ENCODE measurements around the gene DYNAP.

DYNAP gene, protein sequence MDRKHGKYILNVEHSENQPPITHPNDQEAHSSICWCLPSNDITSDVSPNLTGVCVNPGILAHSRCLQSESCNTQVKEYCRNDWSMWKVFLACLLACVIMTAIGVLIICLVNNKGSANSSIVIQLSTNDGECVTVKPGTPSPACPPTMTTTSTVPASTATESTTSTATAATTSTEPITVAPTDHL

DNA sequence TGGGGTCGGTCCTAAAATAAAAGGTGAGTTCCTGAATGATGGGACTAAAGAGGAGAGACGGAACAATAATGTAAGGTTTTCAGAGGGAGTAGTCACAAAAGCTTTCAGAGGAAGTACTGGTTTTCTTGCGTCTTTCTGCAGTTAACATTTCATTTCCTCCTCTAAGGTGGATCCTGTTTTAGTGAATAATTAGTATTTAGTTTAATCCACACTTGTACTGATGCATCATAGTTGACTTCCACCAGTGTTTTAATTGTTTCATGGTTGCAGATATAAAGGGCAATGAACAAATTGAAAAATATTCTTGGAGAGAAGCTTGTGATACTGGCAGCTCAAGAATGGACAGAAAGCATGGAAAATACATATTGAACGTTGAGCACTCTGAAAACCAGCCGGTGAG, at the start of gene DYNAP:
Gene DYNAP (plus strand): TSS at position 301 of the 400 bp plus-strand sequence. CDS start 38 bp downstream, at position 339.
- no peak for DNase-seq (ENCODE audit: low read depth in 3 of 3)

DNA sequence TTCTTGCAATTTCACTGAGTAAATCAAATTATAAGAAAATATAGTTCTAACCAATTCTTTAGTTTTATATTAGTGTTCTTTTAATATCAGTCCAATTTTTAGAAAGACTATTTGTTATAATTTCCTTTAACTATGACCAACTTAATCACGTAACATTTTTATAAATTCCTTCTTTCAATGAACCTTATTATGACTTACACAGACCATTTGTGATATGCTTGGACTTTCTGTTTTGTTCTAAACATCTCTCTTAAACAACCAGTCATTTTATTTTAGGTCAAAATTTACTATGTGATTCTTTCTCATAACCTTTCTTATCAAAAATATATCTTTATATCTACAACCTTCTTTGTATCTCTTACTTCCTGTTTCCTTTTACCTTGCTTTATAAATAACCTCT, 39.5 kb upstream of the DYNAP start:
- no peak for DNase-seq (ENCODE audit: low read depth in 3 of 3)

DNA sequence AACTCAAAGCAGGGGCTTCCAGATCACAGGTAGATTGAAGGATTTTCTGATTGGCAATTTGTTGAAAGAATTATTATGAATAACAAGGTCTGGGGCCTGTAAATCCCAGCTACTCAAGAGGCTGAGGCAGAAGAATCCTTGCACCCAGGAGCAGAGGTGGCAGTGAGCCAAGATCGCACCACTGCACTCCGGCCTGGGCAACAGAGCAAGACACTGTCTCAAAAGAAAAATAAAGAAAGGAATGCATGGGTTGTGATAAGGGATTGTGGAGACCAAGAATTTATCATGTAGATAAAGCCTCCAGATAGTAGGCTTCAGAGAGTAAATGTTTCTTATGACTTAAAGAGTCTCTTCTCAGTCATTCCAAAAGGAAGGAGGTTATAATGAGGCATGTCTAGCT, 35.8 kb upstream of the DYNAP start:
- DNase-seq (ENCODE audit: low read depth in 3 of 3) = no peak

DNA sequence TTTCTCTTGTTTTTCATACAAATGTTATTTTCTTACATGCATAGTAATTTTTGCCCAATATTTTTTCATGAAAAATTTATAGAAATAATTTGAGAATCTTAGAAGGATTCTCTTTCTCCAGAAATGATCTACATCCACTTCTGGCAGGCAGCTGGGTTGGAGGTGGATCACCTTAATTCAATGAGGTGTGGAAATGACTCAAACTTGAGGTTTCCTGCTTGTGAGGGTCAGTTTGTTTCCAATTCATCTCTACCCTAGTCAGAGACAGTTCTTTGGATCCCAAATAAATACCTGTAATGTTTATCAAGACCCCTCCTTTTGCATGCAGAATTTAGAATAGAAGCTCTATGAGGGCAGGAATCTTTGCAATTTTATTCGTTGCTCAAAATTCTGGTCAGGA, 35.0 kb upstream of the DYNAP start:
- DNase-seq (ENCODE audit: low read depth in 3 of 3) = no peak

DNA sequence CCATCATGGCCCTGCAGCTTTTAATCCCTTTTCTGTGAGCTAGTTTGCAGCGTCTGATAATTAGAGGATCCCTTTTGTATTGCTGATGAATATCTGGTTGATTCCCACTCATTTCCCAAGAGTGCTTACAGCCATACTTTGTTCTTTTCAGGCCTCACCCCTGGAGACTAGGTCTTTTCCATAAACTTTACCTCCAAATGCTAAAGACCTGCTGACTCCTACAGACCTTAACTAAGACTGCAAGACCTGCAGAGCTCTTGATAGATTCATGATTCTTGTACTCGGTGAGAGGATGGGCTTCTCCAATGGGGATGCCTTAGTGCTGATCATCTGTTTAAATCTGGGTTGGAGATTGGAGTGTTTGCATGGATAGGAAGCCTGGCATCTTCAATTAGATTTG, 33.1 kb upstream of the DYNAP start:
- DNase-seq (ENCODE audit: low read depth in 3 of 3) = no peak

DNA sequence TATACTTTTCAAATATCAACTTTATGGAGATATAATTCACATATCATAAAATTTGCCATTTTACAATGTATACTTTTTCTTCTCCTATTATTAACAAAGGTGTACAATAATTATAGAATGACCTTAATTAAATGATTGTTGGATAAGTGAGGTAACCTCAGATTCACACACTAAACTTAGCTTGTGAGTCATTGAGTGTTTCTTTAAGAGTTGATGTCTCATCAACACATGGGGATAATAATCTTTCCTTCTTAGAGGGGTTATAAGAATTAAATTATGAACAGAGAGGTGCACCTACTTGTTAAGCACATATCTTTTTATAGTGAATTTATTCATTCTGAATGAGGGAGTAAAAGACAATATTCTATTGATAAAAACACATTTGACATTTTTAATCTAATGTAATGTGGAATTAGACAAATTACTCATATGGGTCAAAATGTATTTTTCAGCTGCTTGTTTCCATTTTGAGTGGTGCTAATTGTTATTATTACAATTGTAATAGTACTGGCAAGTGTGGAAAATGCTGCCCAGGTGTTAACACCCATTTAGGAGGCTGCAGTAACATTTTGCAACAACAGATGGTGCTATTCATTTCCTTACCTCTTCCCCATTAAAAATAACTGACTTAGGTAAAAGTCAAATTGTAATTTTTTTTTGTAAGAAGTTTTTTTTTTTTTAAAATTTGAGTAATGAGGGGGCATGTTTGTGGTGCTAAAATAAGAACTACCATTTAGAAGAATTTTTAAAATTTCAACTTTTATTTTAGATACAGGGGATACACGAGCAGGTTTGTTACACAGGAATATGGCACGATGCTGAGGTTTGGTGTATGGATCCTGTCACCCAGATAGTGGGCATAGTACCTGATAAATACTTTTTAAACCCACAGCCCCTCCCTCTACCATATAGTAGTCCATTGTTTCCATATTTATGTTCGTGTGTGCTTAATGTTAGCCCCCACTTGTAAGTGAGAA, 32.1 kb upstream of the DYNAP start:
- DNase-seq (ENCODE audit: low read depth in 3 of 3) = no peak

DNA sequence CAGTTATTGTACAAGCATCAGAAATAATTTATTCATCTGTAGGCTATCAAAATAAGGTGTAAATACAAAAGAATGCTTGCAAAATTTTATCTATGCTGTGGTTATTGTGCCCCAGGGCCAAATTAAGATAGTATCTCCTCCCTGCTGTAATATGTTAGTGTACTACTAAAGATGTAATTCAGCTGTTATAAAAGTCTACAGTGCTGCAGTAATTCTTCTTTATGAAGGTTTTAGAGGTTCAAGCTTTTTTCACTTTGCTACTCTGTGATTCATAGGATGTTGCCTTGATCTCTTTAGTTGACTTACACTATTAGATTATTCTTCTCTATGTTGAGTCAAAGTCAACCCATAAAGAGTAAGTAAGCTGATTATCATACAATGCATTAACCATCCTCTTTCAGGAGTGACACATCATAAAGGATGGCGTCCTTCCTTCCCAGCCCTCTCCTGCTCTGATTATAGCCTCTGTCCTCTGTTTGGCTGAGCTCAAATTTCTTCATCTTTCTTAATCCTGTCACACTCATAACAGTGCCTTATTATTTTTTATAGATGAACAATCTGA, 29.3 kb upstream of the DYNAP start:
- no peak for DNase-seq (ENCODE audit: low read depth in 3 of 3)

DNA sequence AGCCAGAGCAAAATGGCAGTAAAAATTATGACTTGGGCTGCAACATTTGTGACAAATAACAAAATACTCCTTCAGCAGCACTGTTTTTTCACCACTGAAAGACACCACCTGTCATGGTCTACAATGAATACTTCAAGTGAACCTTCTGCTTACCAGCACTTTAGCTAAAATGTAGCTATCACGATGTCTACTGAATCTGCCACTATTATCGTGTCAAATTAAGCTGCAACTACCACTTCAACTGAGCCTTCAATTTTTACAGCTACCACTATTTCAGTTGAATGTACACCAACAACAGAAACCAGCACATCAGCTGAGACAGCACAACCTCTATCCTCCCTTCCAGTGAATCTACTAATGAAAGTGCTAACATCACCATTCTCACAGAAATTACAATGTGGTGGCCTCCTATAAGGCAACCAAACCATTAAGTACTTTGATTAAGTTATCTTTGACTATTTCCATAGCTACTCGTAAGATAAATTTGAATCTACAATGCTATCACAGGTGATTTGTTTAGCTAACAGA, 10.8 kb upstream of the DYNAP start:
- no peak for DNase-seq (ENCODE audit: low read depth in 3 of 3)

DNA sequence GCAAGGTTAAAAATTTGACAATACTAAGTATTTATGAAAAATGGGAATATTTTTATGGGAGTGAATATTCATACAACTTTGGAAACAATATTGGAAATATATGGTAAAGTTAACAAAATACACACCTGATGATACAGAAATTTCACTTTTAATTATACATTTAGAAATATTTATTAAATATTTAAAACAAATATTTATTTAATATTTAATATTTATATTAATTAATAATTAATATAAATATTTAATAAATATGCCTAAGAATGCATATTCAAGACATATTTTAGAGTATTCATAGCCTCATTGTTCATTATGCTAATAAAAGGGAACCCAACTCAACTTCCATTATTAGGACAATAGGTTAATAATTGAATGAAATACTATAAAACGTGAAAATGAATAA, 7.0 kb upstream of the DYNAP start:
- DNase-seq (ENCODE audit: low read depth in 3 of 3) = no peak

DNA sequence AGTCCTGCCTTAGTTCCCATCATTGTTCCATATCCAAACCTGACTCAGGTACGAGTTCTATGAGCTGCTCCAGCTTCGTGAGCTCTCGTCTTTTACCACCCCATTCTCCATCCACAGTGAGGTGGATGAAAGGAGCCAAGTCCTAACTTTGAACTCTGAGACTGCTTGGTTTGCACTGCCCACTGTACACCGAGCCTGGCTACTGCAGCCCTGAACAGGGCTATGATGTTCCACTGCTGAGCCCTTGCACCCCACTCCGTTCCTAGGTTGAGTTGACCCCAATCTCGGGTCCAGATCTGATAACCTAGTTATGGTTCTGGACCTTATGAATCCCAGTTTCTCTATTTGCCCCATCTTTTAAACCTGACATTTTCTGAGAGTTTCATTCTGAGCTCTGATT, 5.3 kb upstream of the DYNAP start:
- no peak for DNase-seq (ENCODE audit: low read depth in 3 of 3)

DNA sequence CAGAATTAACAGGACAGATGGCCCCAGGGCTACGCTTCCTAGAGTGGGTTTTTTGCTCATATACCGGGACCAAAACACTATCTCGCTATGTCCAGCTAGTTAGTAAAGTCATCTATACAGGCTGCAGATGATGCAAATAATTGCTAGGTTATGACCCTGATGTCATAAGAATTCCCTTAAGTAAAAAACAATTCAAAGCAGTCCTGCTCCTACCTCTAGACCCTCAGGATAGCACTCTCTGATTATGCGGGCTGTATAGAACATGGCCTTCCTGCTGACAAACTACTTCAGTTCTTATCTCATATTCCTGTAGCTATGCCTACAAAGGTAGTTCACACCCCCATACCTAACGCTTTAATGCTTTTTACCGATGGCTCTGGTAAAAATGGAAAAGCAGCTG, 13.2 kb downstream of the DYNAP start:
- no peak for DNase-seq (ENCODE audit: low read depth in 3 of 3)

DNA sequence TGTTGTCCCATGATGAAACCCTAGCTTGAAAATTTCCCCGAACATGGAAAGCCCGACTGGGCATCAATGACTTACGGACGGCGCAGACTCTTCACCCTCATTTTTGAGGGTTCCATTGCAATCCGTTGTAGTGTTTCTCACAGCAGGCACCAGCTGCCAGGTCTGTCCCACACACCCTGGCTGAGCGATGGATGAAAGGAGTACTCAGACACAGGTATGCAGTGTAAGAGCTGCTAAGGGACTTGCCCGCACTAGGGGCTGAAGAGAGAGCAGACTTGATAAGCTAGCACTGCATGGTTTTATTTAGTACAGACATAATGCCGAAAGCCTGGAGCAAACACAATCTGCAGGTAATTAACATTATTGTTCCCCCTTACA, 15.8 kb downstream of the DYNAP start:
- no peak for DNase-seq (ENCODE audit: low read depth in 3 of 3)

DNA sequence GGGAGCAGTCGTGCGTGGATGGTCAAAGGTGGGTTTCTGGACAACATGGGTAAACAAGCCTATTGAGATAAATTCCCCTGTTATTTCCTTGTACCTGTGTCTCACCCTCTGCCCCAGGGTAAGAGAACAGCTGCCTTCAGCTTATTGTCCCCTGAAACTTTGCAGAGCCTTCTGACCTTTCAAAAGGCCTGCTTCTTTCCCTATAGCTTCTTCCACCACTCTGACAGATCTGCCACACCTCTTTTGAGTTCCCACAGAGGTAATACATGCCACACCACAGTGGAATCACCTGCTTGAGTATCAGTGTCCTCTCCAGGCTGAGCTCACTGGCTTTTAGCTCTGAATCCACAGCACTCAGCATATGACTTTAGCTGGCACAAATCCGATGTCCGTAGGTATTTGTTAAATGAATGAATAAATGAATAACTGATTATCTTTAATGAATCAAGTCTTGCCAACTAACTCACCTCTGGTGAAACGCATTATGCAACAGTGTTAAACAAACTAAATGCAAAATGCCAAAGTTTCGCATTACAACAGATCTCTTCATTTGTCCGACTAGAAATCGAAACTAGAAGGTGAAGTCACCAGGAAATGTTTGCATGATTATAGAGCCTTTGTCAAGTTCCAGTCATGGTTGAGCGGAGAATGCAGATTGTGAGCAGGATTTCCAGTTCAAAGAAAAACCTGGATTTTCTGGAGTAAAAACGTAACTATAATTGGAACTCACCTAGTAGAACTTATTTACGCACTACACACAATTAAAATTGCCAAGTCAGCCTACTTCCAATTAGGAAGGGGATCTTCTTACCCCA, 16.4 kb downstream of the DYNAP start:
- DNase-seq (ENCODE audit: low read depth in 3 of 3) = no peak

DNA sequence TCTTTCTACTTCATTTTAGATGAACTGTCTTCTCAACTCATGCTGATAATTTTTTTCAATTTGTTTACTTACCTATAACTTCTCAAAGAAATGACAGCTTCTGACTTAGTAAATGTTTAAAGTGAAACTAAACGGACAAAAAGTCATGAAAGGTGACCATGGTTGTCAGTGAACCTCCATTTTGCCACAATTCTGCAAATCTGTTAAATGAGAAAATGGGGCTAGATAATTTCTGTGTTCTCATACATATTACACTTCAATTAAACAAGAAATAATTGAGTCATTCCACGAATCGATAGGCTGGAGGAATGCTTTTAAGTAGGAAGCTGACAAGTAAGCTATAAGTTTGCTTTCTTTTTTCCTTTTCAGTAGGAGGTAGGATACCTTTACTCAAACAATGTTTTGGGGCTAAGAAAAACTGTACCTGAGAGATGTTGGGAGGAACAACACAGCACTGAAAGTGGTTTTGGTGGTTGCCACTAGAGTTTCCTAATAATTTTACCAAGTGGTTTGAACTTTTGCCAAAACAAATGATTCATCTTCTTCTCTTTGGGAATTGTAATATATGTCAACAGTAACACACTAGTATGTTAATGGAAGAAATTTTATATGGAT, 17.1 kb downstream of the DYNAP start:
- no peak for DNase-seq (ENCODE audit: low read depth in 3 of 3)

DNA sequence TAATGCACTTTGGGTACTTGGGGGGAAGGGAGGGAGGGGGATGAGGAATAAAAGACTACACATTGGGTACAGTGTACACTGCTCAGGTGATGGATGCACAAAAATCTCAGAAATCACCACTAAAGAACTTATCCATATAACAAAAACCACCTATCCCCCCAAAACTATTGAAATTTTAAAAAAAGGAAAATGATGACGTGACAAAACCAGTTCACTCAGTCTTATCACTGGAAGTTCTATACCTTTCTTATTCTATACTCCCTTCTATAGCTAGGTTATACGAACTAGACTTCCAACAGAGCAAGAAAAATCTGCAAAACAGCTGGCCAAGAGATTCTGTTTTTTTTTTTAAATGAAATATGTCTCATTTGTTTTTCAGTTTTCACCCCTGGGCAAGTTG, 20.8 kb downstream of the DYNAP start:
- DNase-seq (ENCODE audit: low read depth in 3 of 3) = no peak

DNA sequence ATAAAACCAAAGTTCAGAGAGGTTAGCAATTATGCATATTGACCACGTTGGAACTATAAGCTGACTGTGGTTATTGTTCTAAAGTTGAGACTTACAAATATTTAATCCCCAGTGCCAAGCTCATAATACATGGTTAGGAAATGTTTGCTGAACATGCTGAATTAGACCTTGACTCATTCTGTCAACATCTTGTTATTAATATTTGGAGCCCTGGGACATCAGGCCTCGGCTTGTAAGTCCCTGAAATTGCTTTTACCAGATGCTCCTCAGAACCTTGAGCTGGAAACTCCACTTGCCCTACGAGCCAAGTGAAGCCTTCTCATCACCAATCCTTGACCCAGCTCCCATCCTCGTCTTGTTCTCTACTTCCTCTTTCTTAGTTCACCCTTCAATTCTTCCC, 21.2 kb downstream of the DYNAP start:
- DNase-seq (ENCODE audit: low read depth in 3 of 3) = no peak

DNA sequence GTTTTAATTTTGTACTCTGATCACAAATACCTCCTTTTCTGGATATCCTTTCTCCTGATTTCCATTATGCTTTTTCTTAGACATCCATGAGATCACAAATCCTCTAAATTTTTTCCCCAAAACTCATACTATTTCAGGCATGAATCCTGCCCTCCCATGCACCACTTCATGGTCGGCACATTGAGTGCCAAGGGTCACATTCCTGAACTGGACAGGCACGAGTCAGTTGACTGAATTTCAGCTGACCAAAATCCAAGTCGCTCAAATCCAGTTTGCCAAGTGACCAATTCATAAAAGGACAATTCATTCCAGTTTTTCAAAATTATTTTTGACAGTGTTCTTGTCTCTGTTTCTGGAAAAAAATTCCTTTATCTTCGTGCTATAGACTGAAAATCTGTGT, 22.1 kb downstream of the DYNAP start:
- no peak for DNase-seq (ENCODE audit: low read depth in 3 of 3)

DNA sequence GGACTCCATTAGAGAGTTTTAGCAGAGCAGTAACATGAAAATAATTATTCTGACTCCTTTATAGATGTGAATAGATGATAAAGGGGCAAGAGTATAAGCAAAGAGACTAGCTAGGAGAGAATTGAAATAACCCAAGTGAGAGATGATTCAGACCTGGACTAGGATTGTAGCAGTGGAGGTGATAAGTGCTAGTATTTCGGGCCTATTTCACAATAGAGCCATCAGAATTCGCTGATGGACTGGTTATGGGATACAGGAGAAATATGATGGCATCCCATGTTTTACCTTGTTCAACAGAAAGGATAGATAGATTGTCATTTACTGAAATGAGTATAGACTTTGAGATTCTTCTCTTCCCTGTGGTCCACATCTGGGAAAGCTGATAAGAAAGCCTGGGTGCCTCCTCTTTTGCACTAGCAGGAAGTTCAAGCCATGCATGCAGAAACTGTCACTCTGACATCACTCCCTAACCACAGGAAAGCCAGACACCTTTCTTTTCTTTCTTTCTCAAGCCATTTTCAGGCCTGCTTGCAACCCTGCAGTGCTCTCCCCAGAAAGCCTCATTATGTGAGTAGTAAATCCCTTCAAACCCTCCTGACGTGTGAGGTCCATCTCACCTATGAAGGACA, 25.3 kb downstream of the DYNAP start:
- no peak for DNase-seq (ENCODE audit: low read depth in 3 of 3)

DNA sequence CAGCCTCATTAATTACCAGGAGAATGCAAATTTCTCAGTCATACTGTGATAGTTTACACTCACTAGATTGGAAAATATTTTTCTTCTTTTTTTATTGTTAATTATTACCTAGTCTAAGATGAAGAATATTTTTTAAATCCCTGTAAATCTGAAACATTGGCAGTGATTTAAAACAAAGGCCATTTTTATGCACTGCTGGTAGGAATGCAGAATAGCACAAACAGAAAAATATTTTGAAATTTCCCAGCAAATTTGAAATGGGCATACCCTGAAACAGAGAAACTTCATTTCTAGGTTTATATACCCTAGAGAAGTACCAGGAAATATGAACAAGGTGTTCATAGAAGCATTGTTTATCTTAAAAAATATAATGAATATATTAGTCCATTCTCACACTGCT, 31.0 kb downstream of the DYNAP start:
- no peak for DNase-seq (ENCODE audit: low read depth in 3 of 3)

DNA sequence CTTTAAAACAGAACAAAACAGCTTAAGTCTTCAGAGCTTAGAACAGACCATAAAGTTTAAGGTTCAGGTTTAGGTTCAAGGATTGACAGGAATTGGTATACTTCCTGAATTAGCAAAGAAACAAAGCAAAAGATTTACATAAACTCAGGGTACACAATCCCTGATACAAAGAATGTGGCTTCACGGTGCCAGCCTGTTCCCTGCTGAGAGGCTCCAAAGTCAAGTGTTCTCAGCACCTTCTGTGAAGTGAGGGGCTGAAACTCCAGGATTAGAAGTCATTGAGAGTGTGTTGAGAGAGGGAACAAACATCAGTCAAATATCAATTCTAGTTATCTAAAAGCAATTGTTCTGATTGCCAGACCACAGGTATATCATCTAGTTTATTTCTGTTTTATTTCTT, 35.7 kb downstream of the DYNAP start:
- DNase-seq (ENCODE audit: low read depth in 3 of 3) = no peak

DNA sequence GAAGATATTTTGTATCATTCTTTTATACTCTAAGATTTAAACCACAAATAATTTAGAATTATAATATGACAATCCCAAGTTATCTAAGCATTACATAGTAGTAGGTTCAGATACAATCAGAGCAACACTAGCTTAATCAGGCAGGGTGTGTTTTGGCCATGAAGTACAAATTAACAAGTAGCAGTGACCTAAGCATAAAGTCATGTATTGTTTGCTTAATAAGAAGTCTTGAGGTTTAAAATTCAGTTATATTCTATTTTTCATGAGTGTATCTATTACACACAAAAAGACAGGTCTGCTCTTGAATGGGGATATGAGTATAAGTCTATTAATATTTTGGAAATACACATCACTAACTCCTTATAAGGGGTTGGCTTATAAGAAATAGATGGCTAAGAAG, 39.9 kb downstream of the DYNAP start:
- DNase-seq (ENCODE audit: low read depth in 3 of 3) = no peak
